MM.1S (cell line): ENCODE measurements around the gene TARS1.

ENCODE experiments used
- EZH2 ChIP-seq: fragments of 300-600 bp; sonication (generic); optimal IDR thresholded peaks from 2 replicates; pipeline ENCODE3; 2017; ENCODE audit warnings: low read depth, mild to moderate bottlenecking, antibody characterized with exemption, low read length, mixed read lengths
- TF ChIP-seq, protein P1 (sequence below): fragments of 300-600 bp; sonication (generic); IDR thresholded peaks from 2 replicates; pipeline ENCODE4 v1.5.1; 2016; ENCODE audit warnings: antibody characterized with exemption, low read length, mixed read lengths

DNA sequence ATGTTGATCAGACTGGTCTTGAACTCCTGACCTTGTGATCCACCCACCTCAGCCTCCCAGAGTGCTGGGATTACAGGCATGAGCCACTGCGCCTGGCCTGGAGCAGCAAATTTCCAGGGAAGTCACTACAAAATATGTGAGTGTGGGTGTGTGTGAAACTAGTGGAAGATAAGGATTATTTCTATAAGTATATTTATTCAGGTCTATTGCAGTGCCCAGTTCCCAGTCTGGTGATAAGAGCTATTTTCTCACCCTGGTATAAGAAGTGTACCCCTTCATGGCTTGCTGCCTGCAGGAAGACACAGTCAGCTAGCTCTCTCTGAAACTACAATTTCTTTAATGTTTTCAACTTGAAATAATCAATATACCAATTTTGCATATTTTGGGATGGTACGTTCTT, 37.1 kb downstream of the TARS1 start:
- TF ChIP-seq, protein P1, sequence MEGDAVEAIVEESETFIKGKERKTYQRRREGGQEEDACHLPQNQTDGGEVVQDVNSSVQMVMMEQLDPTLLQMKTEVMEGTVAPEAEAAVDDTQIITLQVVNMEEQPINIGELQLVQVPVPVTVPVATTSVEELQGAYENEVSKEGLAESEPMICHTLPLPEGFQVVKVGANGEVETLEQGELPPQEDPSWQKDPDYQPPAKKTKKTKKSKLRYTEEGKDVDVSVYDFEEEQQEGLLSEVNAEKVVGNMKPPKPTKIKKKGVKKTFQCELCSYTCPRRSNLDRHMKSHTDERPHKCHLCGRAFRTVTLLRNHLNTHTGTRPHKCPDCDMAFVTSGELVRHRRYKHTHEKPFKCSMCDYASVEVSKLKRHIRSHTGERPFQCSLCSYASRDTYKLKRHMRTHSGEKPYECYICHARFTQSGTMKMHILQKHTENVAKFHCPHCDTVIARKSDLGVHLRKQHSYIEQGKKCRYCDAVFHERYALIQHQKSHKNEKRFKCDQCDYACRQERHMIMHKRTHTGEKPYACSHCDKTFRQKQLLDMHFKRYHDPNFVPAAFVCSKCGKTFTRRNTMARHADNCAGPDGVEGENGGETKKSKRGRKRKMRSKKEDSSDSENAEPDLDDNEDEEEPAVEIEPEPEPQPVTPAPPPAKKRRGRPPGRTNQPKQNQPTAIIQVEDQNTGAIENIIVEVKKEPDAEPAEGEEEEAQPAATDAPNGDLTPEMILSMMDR: no peak
- TF ChIP-seq EZH2: no peak
